Endothelial cell of umbilical vein (primary cell): Measurements from ENCODE around the gene HOOK2.

Experiments used
- POLR2A ChIP-seq: IDR thresholded peaks from 2 replicates; pipeline ENCODE4 v1.6.1; 2012; ENCODE audit warnings: low read depth, mild to moderate bottlenecking, control low read depth, low read length
- POLR2AphosphoS5 ChIP-seq: IDR thresholded peaks from 2 replicates; pipeline ENCODE4 v1.6.1; 2012; ENCODE audit warnings: low read depth, mild to moderate bottlenecking, control low read depth, low read length, moderate library complexity; ENCODE audit not compliant: insufficient read depth
- TF ChIP-seq, protein P1 (sequence below), 2 donors: IDR thresholded peaks; 1 replicate in 1 of 2; 2 replicates in 1 of 2; pipeline ENCODE4 v1.5.1; 2011; ENCODE audit warnings: low read length in 2 of 2, mild to moderate bottlenecking in 2 of 2, moderate library complexity in 2 of 2, control low read depth in 1 of 2, inconsistent platforms in 1 of 2, low read depth in 1 of 2; ENCODE audit not compliant: insufficient read depth in 1 of 2; ENCODE audit errors: extremely low read depth in 1 of 2

DNA sequence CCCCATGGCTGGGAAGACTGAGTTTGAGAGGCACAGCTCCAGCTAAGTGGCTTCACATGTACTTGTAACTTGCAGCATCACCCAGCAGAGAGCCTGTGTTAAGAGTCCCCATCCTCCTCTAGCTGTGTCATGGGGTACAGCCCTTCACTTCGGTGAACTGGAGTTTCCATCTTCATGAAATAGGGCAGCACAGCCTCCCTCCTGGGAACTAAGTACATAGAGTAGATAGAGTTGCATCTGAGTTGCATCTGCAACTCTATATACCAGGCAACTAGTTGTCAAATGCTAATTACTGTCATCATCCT is 25.1 kb upstream of the HOOK2 start:
- TF ChIP-seq POLR2A (no peak), POLR2AphosphoS5 (no peak)
- TF ChIP-seq, protein P1, sequence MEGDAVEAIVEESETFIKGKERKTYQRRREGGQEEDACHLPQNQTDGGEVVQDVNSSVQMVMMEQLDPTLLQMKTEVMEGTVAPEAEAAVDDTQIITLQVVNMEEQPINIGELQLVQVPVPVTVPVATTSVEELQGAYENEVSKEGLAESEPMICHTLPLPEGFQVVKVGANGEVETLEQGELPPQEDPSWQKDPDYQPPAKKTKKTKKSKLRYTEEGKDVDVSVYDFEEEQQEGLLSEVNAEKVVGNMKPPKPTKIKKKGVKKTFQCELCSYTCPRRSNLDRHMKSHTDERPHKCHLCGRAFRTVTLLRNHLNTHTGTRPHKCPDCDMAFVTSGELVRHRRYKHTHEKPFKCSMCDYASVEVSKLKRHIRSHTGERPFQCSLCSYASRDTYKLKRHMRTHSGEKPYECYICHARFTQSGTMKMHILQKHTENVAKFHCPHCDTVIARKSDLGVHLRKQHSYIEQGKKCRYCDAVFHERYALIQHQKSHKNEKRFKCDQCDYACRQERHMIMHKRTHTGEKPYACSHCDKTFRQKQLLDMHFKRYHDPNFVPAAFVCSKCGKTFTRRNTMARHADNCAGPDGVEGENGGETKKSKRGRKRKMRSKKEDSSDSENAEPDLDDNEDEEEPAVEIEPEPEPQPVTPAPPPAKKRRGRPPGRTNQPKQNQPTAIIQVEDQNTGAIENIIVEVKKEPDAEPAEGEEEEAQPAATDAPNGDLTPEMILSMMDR (IDR thresholded peaks at IDR 0.05; ENCODE audit: extremely low read depth in 1 of 2, insufficient read depth in 1 of 2, low read depth in 1 of 2, low read length in 2 of 2) = no peak
